ENCODE measurements around the gene MAGI2.

Gene MAGI2

DNA sequence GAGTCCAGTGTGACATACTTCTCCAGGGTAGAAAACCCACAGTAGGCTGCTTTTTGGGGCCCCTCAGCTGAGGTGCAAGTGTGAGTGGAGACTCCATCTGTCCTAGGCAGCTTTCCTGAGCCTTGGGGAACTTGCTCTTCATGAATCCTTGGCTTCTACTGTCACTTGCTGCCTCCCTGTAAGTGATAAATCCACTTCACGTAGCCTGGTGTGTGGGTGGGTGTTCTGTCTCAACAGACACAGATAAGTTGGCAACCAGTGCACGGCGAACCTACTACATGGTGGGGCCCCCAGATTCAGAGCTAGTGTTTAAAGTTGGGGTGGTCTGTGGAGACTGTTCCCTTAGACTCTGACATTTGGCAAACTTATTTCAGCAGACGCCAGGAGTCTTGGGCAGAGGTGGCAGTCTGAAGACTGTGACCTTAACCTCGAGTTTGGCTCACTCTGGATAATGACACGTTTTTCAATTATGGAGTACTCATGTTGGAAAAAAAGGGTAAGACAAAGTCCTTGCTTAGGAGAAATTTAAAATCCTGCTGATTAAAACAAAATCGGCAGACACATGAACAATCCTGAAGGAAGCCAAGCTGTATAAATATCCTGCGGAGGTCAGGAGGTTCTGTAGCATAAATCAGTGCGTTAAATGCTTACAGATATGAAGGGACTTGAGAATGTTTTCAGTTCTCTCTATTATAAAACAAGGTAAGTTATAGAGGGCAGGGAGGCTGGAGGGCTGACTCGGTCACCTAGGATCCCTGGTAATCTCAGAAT, 1278.0 kb downstream of the MAGI2 start:
- ATAC-seq (replicated peaks; ENCODE audit: extremely low read depth, poor library complexity, severe bottlenecking) (no peak), DNase-seq (ENCODE audit: low spot score in 2 of 2) (no peak)
- no peaks in the 10 kb centered on the region for H3K4me1 Mint-ChIP-seq
- H3K9me3 Mint-ChIP-seq = no peaks in the 10 kb centered on the region
- peaks cover 22% of the 10 kb centered on the region for H3K27me3 Mint-ChIP-seq
- H3K4me3 Mint-ChIP-seq = no peak overlapping the region
- H3K27ac Mint-ChIP-seq (ENCODE audit: low read depth) = no peak overlapping the region
- H3K36me3 Mint-ChIP-seq (ENCODE audit: insufficient read depth) = no peaks in the 10 kb centered on the region

DNA sequence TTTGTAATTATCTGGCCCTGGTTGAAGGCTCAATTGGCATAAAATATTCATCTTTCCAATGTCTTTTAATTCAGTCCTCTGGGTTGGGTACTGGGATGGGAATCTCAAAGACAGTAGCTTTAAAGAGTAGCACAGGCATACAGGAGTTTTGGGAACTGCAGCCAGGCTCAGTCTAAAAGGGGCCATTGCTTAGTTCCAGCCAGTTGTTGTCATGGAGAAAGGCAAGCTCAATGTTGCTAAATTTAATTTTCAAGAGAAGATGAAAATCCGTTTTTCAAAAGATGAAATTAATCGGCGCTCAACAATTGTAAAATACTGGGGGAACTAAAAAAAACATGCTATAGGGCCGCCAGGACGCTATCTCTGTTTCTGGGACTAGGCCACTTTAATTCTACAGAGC, 1279.8 kb downstream of the MAGI2 start:
- H3K27me3 Mint-ChIP-seq = peaks cover 17% of the 10 kb centered on the region
- DNase-seq (ENCODE audit: low spot score in 2 of 2) (no peak), ATAC-seq (replicated peaks; ENCODE audit: extremely low read depth, poor library complexity, severe bottlenecking) (no peak)
- H3K9me3 Mint-ChIP-seq = no peaks in the 10 kb centered on the region
- no peaks in the 10 kb centered on the region for H3K36me3 Mint-ChIP-seq (ENCODE audit: insufficient read depth)
- no peak overlapping the region for H3K4me3 Mint-ChIP-seq
- no peak overlapping the region for H3K27ac Mint-ChIP-seq (ENCODE audit: low read depth)
- no peaks in the 10 kb centered on the region for H3K4me1 Mint-ChIP-seq

DNA sequence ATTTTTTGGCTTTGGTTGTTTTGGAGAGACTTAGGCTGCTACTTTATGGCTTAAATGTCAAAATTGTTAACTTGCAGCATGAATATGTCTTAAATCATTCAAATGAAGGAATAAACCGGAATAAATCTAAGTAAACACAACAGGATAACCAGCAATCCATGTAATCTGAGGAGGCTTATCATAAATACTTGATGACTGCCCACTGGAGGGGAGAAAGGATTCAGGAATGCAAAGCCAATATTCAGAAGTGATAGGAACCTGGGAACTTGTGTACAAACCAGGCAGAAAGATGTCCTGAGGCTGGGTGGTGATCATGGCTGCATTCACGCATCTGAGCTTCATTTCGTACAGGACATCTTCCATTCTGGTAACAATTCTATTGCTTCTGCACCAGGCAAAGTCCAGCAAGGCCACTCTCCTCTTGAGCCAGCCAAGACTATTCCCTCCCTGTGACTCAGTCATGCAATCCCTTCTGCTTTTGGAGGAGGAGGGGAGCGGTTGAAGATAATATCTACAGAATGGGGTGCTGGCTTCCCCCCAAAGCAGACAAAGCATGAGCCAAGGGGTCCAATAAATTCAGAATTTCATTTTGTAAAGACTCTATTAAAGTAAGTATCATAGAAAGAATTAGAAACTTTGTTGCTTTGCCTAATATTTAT, 1280.4 kb downstream of the MAGI2 start:
- ATAC-seq (replicated peaks; ENCODE audit: extremely low read depth, poor library complexity, severe bottlenecking) (no peak), DNase-seq (ENCODE audit: low spot score in 2 of 2) (no peak)
- Mint-ChIP-seq H3K36me3 (ENCODE audit: insufficient read depth) (no peaks in the 10 kb centered on the region), H3K9me3 (no peaks in the 10 kb centered on the region), H3K27me3 (peaks cover 17% of the 10 kb centered on the region), H3K27ac (ENCODE audit: low read depth) (no peak overlapping the region), H3K4me3 (no peak overlapping the region), H3K4me1 (no peaks in the 10 kb centered on the region)

- ATAC-seq (replicated peaks; ENCODE audit: extremely low read depth, poor library complexity, severe bottlenecking) (no peak), DNase-seq (ENCODE audit: low spot score in 2 of 2) (no peak)
- H3K27ac Mint-ChIP-seq (ENCODE audit: low read depth) = no peak overlapping the region
- no peaks in the 10 kb centered on the region for H3K4me1 Mint-ChIP-seq
- H3K36me3 Mint-ChIP-seq (ENCODE audit: insufficient read depth) = peaks cover 1% of the 10 kb centered on the region
- H3K9me3 Mint-ChIP-seq = no peaks in the 10 kb centered on the region
- no peak overlapping the region for H3K4me3 Mint-ChIP-seq
- peaks cover 17% of the 10 kb centered on the region for H3K27me3 Mint-ChIP-seq
These were observed 1281.2 kb downstream of the MAGI2 start for GRCh38 chr7:78172267-78172757.

GRCh38 chr7:78171398-78171797, 1282.1 kb downstream of the MAGI2 start:
- Mint-ChIP-seq H3K27ac (ENCODE audit: low read depth) (no peak overlapping the region), H3K27me3 (peaks cover 17% of the 10 kb centered on the region), H3K4me1 (no peaks in the 10 kb centered on the region), H3K4me3 (no peak overlapping the region), H3K36me3 (ENCODE audit: insufficient read depth) (peaks cover 2% of the 10 kb centered on the region), H3K9me3 (no peaks in the 10 kb centered on the region)
- ATAC-seq (replicated peaks; ENCODE audit: extremely low read depth, poor library complexity, severe bottlenecking) = no peak
- DNase-seq (ENCODE audit: low spot score in 2 of 2) = no peak

GRCh38 chr7:78170815-78171214, 1282.7 kb downstream of the MAGI2 start:
- H3K27me3 Mint-ChIP-seq = peaks cover 17% of the 10 kb centered on the region
- no peak for ATAC-seq (replicated peaks; ENCODE audit: extremely low read depth, poor library complexity, severe bottlenecking)
- H3K9me3 Mint-ChIP-seq = no peaks in the 10 kb centered on the region
- H3K4me3 Mint-ChIP-seq = no peak overlapping the region
- no peaks in the 10 kb centered on the region for H3K4me1 Mint-ChIP-seq
- no peak for DNase-seq (ENCODE audit: low spot score in 2 of 2)
- H3K36me3 Mint-ChIP-seq (ENCODE audit: insufficient read depth) = peaks cover 2% of the 10 kb centered on the region
- no peak overlapping the region for H3K27ac Mint-ChIP-seq (ENCODE audit: low read depth)

- H3K4me3 Mint-ChIP-seq = no peak overlapping the region
- ATAC-seq (replicated peaks; ENCODE audit: extremely low read depth, poor library complexity, severe bottlenecking) (no peak), DNase-seq (ENCODE audit: low spot score in 2 of 2) (no peak)
- no peak overlapping the region for H3K27ac Mint-ChIP-seq (ENCODE audit: low read depth)
- no peaks in the 10 kb centered on the region for H3K9me3 Mint-ChIP-seq
- no peaks in the 10 kb centered on the region for H3K4me1 Mint-ChIP-seq
- H3K36me3 Mint-ChIP-seq (ENCODE audit: insufficient read depth) = peaks cover 2% of the 10 kb centered on the region
- H3K27me3 Mint-ChIP-seq = peaks cover 17% of the 10 kb centered on the region
These were observed 1283.5 kb downstream of the MAGI2 start for GRCh38 chr7:78169992-78170391.

GRCh38 chr7:78168865-78169264, 1284.6 kb downstream of the MAGI2 start:
- ATAC-seq (replicated peaks; ENCODE audit: extremely low read depth, poor library complexity, severe bottlenecking) (no peak), DNase-seq (ENCODE audit: low spot score in 2 of 2) (no peak)
- Mint-ChIP-seq H3K4me1 (no peaks in the 10 kb centered on the region), H3K9me3 (no peaks in the 10 kb centered on the region), H3K27me3 (peaks cover 17% of the 10 kb centered on the region), H3K4me3 (no peak overlapping the region), H3K27ac (ENCODE audit: low read depth) (no peak overlapping the region), H3K36me3 (ENCODE audit: insufficient read depth) (peaks cover 2% of the 10 kb centered on the region)

- peaks cover 16% of the 10 kb centered on the region for H3K27me3 Mint-ChIP-seq
- H3K36me3 Mint-ChIP-seq (ENCODE audit: insufficient read depth) = peaks cover 2% of the 10 kb centered on the region
- no peak for ATAC-seq (replicated peaks; ENCODE audit: extremely low read depth, poor library complexity, severe bottlenecking)
- no peaks in the 10 kb centered on the region for H3K4me1 Mint-ChIP-seq
- DNase-seq (ENCODE audit: low spot score in 2 of 2) = no peak
- H3K9me3 Mint-ChIP-seq = no peaks in the 10 kb centered on the region
- H3K4me3 Mint-ChIP-seq = no peak overlapping the region
- H3K27ac Mint-ChIP-seq (ENCODE audit: low read depth) = no peak overlapping the region
These were observed 1285.6 kb downstream of the MAGI2 start for GRCh38 chr7:78167860-78168259.

DNA sequence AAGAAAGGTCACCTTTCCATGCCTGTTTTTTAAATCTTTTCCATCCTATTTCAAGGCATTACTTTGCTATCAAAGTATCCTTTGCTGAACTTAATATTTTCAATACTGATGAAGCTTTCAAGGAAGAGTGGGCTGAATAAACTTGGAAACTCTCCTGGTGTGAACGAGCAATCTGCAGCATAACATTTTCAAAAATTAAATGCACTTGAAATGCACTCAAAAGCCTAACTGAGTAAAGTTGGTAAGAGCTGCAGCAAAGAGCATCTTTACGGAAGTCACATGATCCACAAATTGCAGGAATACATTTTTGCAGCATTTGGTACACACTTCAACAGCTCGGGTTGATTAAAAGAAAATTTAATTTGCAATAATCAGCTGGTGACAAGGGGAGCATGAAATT, 1287.6 kb downstream of the MAGI2 start:
- ATAC-seq (replicated peaks; ENCODE audit: extremely low read depth, poor library complexity, severe bottlenecking) = no peak
- no peak overlapping the region for H3K4me3 Mint-ChIP-seq
- H3K4me1 Mint-ChIP-seq = no peaks in the 10 kb centered on the region
- no peak for DNase-seq (ENCODE audit: low spot score in 2 of 2)
- H3K36me3 Mint-ChIP-seq (ENCODE audit: insufficient read depth) = peaks cover 2% of the 10 kb centered on the region
- no peak overlapping the region for H3K27ac Mint-ChIP-seq (ENCODE audit: low read depth)
- H3K27me3 Mint-ChIP-seq = peaks cover 9% of the 10 kb centered on the region
- no peaks in the 10 kb centered on the region for H3K9me3 Mint-ChIP-seq

DNA sequence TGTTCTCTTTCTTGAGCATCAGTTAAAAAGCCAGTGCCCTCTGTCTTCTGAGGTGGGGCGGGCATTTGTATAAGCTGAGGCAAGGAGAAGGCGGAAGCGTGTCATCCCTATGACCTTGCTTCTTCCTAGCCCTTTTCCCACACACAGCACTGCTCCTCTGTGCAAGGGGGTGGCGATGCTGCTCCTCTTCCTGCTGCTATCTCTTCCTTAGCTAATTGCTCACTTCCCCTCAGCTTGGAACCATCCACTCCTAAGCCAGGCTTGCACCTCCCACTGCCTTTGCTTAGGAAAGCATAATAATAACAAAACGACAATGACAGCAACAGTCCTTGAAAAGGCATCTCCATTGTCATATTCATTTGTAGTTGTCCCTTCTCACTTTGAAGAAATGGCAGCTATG, 1288.0 kb downstream of the MAGI2 start:
- Mint-ChIP-seq H3K27ac (ENCODE audit: low read depth) (no peak overlapping the region), H3K27me3 (peaks cover 9% of the 10 kb centered on the region), H3K4me1 (no peaks in the 10 kb centered on the region), H3K9me3 (no peaks in the 10 kb centered on the region), H3K4me3 (no peak overlapping the region), H3K36me3 (ENCODE audit: insufficient read depth) (peaks cover 2% of the 10 kb centered on the region)
- ATAC-seq (replicated peaks; ENCODE audit: extremely low read depth, poor library complexity, severe bottlenecking) (no peak), DNase-seq (ENCODE audit: low spot score in 2 of 2) (no peak)

- ATAC-seq (replicated peaks; ENCODE audit: extremely low read depth, poor library complexity, severe bottlenecking) = no peak
- Mint-ChIP-seq H3K36me3 (ENCODE audit: insufficient read depth) (peaks cover 2% of the 10 kb centered on the region), H3K27ac (ENCODE audit: low read depth) (no peak overlapping the region), H3K4me3 (no peak overlapping the region), H3K9me3 (no peaks in the 10 kb centered on the region), H3K27me3 (peaks cover 18% of the 10 kb centered on the region), H3K4me1 (no peaks in the 10 kb centered on the region)
- DNase-seq (ENCODE audit: low spot score in 2 of 2) = no peak
These were observed 1289.0 kb downstream of the MAGI2 start for GRCh38 chr7:78164459-78164858.

DNA sequence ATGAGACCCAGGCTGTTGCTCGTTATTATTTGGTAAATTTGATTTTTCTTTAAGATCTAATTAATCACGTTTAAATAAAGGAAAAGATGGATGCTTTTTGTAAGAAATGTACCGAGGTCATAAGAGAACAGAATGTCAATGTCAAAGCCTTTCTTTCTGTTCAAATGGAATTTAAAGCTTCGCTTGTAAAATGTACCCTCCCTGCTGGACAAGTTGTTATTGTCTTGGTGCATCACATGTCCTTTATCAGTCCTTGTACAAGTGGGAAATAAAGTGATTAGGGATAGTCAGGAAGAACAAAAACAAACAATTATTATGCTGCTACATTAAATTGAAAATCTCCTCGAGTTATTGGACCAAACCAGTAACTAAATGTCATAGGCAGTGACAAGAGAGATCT, 1291.7 kb downstream of the MAGI2 start:
- no peak for DNase-seq (ENCODE audit: low spot score in 2 of 2)
- ATAC-seq (replicated peaks; ENCODE audit: extremely low read depth, poor library complexity, severe bottlenecking) = no peak
- Mint-ChIP-seq H3K4me1 (no peaks in the 10 kb centered on the region), H3K27me3 (peaks cover 33% of the 10 kb centered on the region), H3K9me3 (no peaks in the 10 kb centered on the region), H3K27ac (ENCODE audit: low read depth) (no peak overlapping the region), H3K4me3 (no peak overlapping the region), H3K36me3 (ENCODE audit: insufficient read depth) (no peaks in the 10 kb centered on the region)

Data from central memory CD8-positive, alpha-beta T cell (primary cell).